MM.1S (cell line): ENCODE measurements around the gene CDADC1.

Experiments
- DNase-seq: peaks from one replicate; pipeline ENCODE4 v3.0.0-alpha.2; 2015
- H2AFZ ChIP-seq: fragments of 300-600 bp; sonication (generic); 2 replicates; pipeline ENCODE4 v1.6.0; 2016; ENCODE audit warnings: antibody characterized with exemption, low read length
- H3F3A ChIP-seq: fragments of 300-600 bp; sonication (generic); 2 replicates; pipeline ENCODE4 v1.6.1; 2016; ENCODE audit warnings: mild to moderate bottlenecking, antibody characterized with exemption, low read length, moderate library complexity, mixed read lengths; ENCODE audit not compliant: insufficient read depth
- H3K27ac ChIP-seq: fragments of 300-600 bp; sonication (generic); 2 replicates; pipeline ENCODE4 v1.5.1; 2016; ENCODE audit warnings: mild to moderate bottlenecking, low read length
- H3K27me3 ChIP-seq: fragments of 300-600 bp; sonication (generic); replicated peaks from 2 replicates; pipeline ENCODE4 v1.6.0; 2016; ENCODE audit warnings: low read length; ENCODE audit not compliant: insufficient read depth
- H3K36me3 ChIP-seq: fragments of 300-600 bp; sonication (generic); replicated peaks from 2 replicates; pipeline ENCODE4 v1.6.1; 2016; ENCODE audit warnings: mild to moderate bottlenecking, low read length, mixed read lengths; ENCODE audit not compliant: insufficient read depth
- H3K4me1 ChIP-seq: fragments of 300-600 bp; sonication (generic); 2 replicates; pipeline ENCODE4 v1.6.1; 2016; ENCODE audit warnings: low read length, mixed read lengths
- H3K4me2 ChIP-seq: fragments of 300-600 bp; sonication (generic); 2 replicates; pipeline ENCODE4 v1.6.0; 2016; ENCODE audit warnings: low read depth, low read length
- H3K4me3 ChIP-seq: fragments of 300-600 bp; sonication (generic); 2 replicates; pipeline ENCODE4 v1.5.1; 2016; ENCODE audit warnings: low read length, mixed read lengths
- H3K79me2 ChIP-seq: fragments of 300-600 bp; sonication (generic); 2 replicates; pipeline ENCODE4 v1.6.1; 2016; ENCODE audit warnings: mixed run types, low read length, mixed read lengths
- H3K9ac ChIP-seq: fragments of 300-600 bp; sonication (generic); 2 replicates; pipeline ENCODE4 v1.6.1; 2016; ENCODE audit warnings: low read length, mixed read lengths
- H3K9me2 ChIP-seq: fragments of 300-600 bp; sonication (generic); replicated peaks from 2 replicates; pipeline ENCODE4 v1.6.1; 2016; ENCODE audit warnings: mild to moderate bottlenecking, low read length, mixed read lengths; ENCODE audit not compliant: insufficient read depth
- H3K9me3 ChIP-seq: fragments of 300-600 bp; sonication (generic); replicated peaks from 2 replicates; pipeline ENCODE4 v1.6.1; 2016; ENCODE audit warnings: mild to moderate bottlenecking, low read length, mixed read lengths; ENCODE audit not compliant: insufficient read depth
- H4K20me1 ChIP-seq: fragments of 300-600 bp; sonication (generic); 2 replicates; pipeline ENCODE4 v1.6.1; 2016; ENCODE audit warnings: mild to moderate bottlenecking, low read length, moderate library complexity, mixed read lengths; ENCODE audit not compliant: insufficient read depth
- CTCF ChIP-seq: fragments of 300-600 bp; sonication (generic); IDR thresholded peaks from 2 replicates; pipeline ENCODE4 v1.5.1; 2016; ENCODE audit warnings: antibody characterized with exemption, low read length, mixed read lengths
- EZH2 ChIP-seq: fragments of 300-600 bp; sonication (generic); optimal IDR thresholded peaks from 2 replicates; pipeline ENCODE3; 2017; ENCODE audit warnings: low read depth, mild to moderate bottlenecking, antibody characterized with exemption, low read length, mixed read lengths
- EZH2phosphoT487 ChIP-seq: fragments of 300-600 bp; sonication (generic); IDR thresholded peaks from 2 replicates; pipeline ENCODE4 v1.6.1; 2018; ENCODE audit warnings: antibody characterized with exemption, low read length

Gene CDADC1

GRCh38 chr13:49307365-49307764 is 59.6 kb downstream of the CDADC1 start:
- H3K79me2 ChIP-seq: no peaks in the 10 kb centered on the region
- no peaks in the 10 kb centered on the region for H4K20me1 ChIP-seq
- no peak for DNase-seq
- no peak overlapping the region for H3K4me3 ChIP-seq
- H3K9ac ChIP-seq: no peak overlapping the region
- H3K27ac ChIP-seq: no peak overlapping the region
- H2AFZ ChIP-seq: no peak overlapping the region
- H3K36me3 ChIP-seq: no peaks in the 10 kb centered on the region
- H3K9me2 ChIP-seq: no peaks in the 10 kb centered on the region
- no peaks in the 10 kb centered on the region for H3K9me3 ChIP-seq
- H3F3A ChIP-seq: no peaks in the 10 kb centered on the region
- no peaks in the 10 kb centered on the region for H3K4me1 ChIP-seq
- TF ChIP-seq CTCF (no peak), EZH2phosphoT487 (no peak), EZH2 (no peak)
- H3K4me2 ChIP-seq: no peak overlapping the region
- H3K27me3 ChIP-seq: no peaks in the 10 kb centered on the region

DNA sequence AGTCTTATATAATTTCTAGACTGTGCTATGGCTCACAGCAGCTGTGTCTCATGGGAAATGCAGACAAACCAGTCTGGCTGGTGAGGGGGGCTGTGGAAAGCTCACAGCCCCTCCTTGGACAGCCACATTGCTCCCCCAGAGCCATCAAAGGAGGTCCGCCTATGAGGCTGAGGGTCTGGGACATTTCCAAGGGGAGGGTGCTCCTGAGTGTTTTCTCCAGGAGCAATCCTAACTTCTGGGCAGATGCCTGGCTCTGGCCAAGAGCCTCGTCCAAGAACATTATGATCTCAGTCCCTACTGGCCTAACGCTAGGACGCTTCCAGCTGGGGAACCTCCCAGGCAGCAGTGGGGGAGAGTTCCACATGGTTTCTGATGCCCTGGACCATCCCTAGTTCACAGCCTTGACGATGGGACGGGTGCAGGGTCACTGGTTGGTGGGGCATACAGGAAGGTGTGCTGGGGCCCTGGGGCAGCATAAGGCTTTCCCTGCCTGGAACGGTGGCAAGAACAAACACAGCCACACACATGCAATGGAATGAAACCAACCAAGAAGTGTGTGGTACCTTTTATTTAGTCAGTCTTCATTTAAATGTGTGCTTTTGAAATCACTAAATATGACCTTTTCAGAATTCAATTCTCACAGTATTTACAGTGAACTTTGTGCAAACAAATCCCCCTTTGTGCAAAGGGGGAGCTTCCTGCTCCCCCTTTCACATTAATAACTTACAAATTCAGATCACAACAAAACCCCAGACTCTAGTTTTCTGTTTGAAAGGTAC is 60.6 kb downstream of the CDADC1 start:
- DNase-seq: no peak

GRCh38 chr13:49308921-49309408 is 61.2 kb downstream of the CDADC1 start:
- no peaks in the 10 kb centered on the region for H3K4me1 ChIP-seq
- no peaks in the 10 kb centered on the region for H3F3A ChIP-seq
- no peaks in the 10 kb centered on the region for H3K27me3 ChIP-seq
- no peaks in the 10 kb centered on the region for H3K9me2 ChIP-seq
- no peak overlapping the region for H3K4me3 ChIP-seq
- DNase-seq: no peak
- H3K9me3 ChIP-seq: no peaks in the 10 kb centered on the region
- no peak overlapping the region for H3K27ac ChIP-seq
- no peak overlapping the region for H3K4me2 ChIP-seq
- no peaks in the 10 kb centered on the region for H4K20me1 ChIP-seq
- H3K36me3 ChIP-seq: no peaks in the 10 kb centered on the region
- no peak overlapping the region for H2AFZ ChIP-seq
- H3K79me2 ChIP-seq: no peaks in the 10 kb centered on the region
- no peak for TF ChIP-seq CTCF
- no peak overlapping the region for H3K9ac ChIP-seq

More for the DNA sequence above, 60.6 kb downstream of the CDADC1 start:
- Histone ChIP-seq H2AFZ (no peak overlapping the region), H4K20me1 (no peaks in the 10 kb centered on the region), H3K4me3 (no peak overlapping the region), H3K4me1 (no peaks in the 10 kb centered on the region), H3K27ac (no peak overlapping the region), H3K9ac (no peak overlapping the region), H3K27me3 (no peaks in the 10 kb centered on the region), H3F3A (no peaks in the 10 kb centered on the region), H3K36me3 (no peaks in the 10 kb centered on the region), H3K9me3 (no peaks in the 10 kb centered on the region), H3K79me2 (no peaks in the 10 kb centered on the region), H3K4me2 (no peak overlapping the region), H3K9me2 (no peaks in the 10 kb centered on the region)
- TF ChIP-seq CTCF (no peak), EZH2 (no peak), EZH2phosphoT487 (no peak)
